ENCODE data around the gene GJB6. TPM values are rescaled to one million over a fixed set of nuclear protein-coding genes. Genes with fewer than 3 reads are reported as not detected.

GJB6 gene
- total and polyA plus RNA-seq, 2 donors (not counting 3 experiments of a cell fraction or from before 2014, with no cell fraction given): not detected

DNA sequence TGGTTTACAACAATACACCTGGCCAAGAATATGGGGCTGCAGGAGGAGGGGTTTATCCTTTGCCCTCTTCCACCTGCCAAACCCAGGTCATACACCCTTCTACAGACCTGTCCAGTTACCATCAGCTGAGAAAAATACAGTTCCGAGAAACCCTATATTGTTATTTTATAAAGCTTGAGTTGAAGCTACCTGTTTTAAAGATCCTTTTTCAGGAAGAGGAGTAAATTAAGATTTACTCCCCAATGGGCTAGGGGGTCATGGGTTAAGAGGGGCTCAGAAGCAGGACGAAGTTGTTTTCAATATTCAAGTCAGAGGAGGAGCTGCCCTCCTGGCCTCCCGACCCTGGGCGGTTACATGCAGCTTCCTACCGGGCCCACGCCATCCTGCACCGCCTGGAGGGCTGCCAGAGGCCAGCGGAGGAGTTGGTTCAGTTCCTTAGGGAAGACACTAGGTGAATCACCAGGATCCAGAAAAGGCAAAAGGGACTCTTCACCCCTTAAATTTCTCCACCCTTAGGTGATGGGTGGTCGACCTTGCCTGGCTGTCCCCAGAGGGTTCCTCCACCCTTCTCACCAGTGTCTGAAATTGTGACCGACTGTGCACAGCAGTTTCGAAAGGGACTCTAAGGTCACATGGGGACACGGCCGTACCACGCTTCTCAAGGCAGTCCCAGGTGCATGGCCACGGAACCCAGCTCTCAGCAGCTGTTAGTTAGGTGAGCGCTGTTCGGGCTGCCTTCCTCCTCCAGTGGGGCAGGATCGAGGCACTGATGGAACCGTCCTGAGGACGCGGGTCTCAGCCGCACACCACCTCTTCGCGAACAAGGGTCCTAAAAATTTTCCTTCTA, 40.6 kb downstream of the GJB6 start:
- ChIA-PET POLR2A (no interaction called here), CTCF (interaction anchor here (0.6 to 1.6 kb wide), 2 partner anchors 9 to 734 kb away, joined by 3 to 4 read pairs; no protein-coding TSS in a partner anchor)
- no peak overlapping the region for H2AFZ ChIP-seq (ENCODE audit: low read depth, low read length)
- no peaks in the 10 kb centered on the region for H3K9me3 ChIP-seq (replicated peaks; ENCODE audit: control insufficient read depth, insufficient read depth, low read length)
- H4K20me1 ChIP-seq (replicated peaks; ENCODE audit: control insufficient read depth, extremely low read depth, insufficient read depth, low read length): no peaks in the 10 kb centered on the region
- TF ChIP-seq, protein P1, sequence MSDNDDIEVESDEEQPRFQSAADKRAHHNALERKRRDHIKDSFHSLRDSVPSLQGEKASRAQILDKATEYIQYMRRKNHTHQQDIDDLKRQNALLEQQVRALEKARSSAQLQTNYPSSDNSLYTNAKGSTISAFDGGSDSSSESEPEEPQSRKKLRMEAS (IDR thresholded peaks at IDR 0.05; ENCODE audit: insufficient read depth, insufficient read length): no peak
- TF ChIP-seq JUN (IDR thresholded peaks at IDR 0.05; ENCODE audit: borderline replicate concordance, insufficient read depth, insufficient read length, low read depth): no peak
- no peaks in the 10 kb centered on the region for H3K4me1 ChIP-seq (ENCODE audit: control insufficient read depth, extremely low read depth, insufficient read depth, low read length)
- no peak for FAIRE-seq
- H3K27me3 ChIP-seq (ENCODE audit: control insufficient read depth in 2 of 2, insufficient read depth in 2 of 2, low read length in 2 of 2): peaks cover 64 to 76% of the 10 kb centered on the region in 2 experiments
- dilution Hi-C loops (cut with MboI; ENCODE audit: extremely low pct_ligation_motif_present, low sequenced_read_pairs): no loop called here
- no TSS peak for BruUV-seq (replicated peaks)
- H3K9me1 ChIP-seq (replicated peaks; ENCODE audit: control insufficient read depth, extremely low read depth, insufficient read depth, low read length): no peaks in the 10 kb centered on the region
- peak overlapping the region; percentile 33 for H3K4me2 ChIP-seq (ENCODE audit: insufficient read depth, low read length)
- no peak for DNase-seq (ENCODE audit: low read depth, low spot score)
- H3K9ac ChIP-seq (replicated peaks; ENCODE audit: extremely low read depth, insufficient read depth, low read length): no peak overlapping the region
- no peak overlapping the region for H3K27ac ChIP-seq (ENCODE audit: insufficient read depth, low read depth, low read length)
- intact Hi-C loops (cut with micrococcal nuclease): no loop called here
- H3K36me3 ChIP-seq (ENCODE audit: control insufficient read depth in 2 of 2, extremely low read depth in 1 of 2, insufficient read depth in 2 of 2, low read length in 2 of 2): no peaks in the 10 kb centered on the region
- no peaks in the 10 kb centered on the region for H3K79me2 ChIP-seq (ENCODE audit: control insufficient read depth, insufficient read depth, low read length)
- H3K4me3 ChIP-seq (replicated peaks in 1 of 3; ENCODE audit: insufficient read depth in 1 of 3, low read depth in 1 of 3, low read length in 3 of 3): no peak overlapping the region

DNA sequence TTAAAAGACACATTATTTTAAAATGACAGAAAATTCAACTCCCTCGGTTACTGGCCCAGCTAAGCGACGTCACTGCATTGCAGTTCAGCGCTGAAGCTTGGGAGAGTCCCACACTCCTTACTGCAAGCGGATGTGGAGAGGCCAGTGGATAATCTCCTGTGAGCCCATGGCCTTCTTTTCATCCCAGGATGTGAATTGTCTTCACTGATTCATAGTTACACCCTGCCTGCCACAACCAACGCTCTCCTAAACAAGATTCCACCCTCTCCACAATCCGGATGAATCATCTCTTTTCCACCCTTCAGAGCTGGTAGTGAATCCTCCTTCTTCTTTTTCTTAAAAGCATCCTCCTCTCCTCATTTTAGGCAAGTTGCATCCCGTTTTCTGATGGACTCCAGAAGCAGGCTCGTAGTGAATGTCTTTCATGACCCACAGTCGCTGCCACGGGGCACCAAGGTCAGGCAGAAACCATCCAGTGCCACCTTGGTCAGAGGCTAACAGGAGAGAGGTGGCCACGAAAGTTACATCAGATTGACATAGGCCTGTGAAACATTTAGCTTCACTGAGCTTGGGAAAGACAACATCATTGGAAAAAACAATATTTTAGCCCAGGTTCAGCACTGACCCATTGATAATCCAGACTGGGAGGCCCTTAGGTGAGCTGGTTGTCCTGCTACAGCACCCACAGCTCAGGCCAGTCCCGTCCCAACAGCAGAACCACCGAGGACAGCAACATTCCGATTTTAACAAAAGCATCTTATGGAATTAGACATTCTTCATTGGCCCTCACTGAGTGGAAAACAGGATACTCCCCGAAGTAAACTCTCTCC, 41.4 kb downstream of the GJB6 start:
- Histone ChIP-seq H3K36me3 (ENCODE audit: control insufficient read depth in 2 of 2, extremely low read depth in 1 of 2, insufficient read depth in 2 of 2, low read length in 2 of 2) (no peaks in the 10 kb centered on the region), H3K27ac (ENCODE audit: insufficient read depth, low read depth, low read length) (no peak overlapping the region), H3K27me3 (ENCODE audit: control insufficient read depth in 2 of 2, insufficient read depth in 2 of 2, low read length in 2 of 2) (peaks cover 58 to 68% of the 10 kb centered on the region in 2 experiments), H3K4me1 (ENCODE audit: control insufficient read depth, extremely low read depth, insufficient read depth, low read length) (no peaks in the 10 kb centered on the region), H3K79me2 (ENCODE audit: control insufficient read depth, insufficient read depth, low read length) (no peaks in the 10 kb centered on the region), H3K9me1 (replicated peaks; ENCODE audit: control insufficient read depth, extremely low read depth, insufficient read depth, low read length) (no peaks in the 10 kb centered on the region), H3K4me2 (ENCODE audit: insufficient read depth, low read length) (no peak overlapping the region), H4K20me1 (replicated peaks; ENCODE audit: control insufficient read depth, extremely low read depth, insufficient read depth, low read length) (no peaks in the 10 kb centered on the region), H3K9me3 (replicated peaks; ENCODE audit: control insufficient read depth, insufficient read depth, low read length) (no peaks in the 10 kb centered on the region), H2AFZ (ENCODE audit: low read depth, low read length) (no peak overlapping the region), H3K9ac (replicated peaks; ENCODE audit: extremely low read depth, insufficient read depth, low read length) (no peak overlapping the region), H3K4me3 (replicated peaks in 1 of 3; ENCODE audit: insufficient read depth in 1 of 3, low read depth in 1 of 3, low read length in 3 of 3) (no peak overlapping the region)
- BruUV-seq (replicated peaks): no TSS peak
- no peak for DNase-seq (ENCODE audit: low read depth, low spot score)
- POLR2A ChIA-PET: no interaction called here
- CTCF ChIA-PET: interaction anchor here (1.6 to 2.0 kb wide), 2 partner anchors 8 to 734 kb away, joined by 4 to 7 read pairs; no protein-coding TSS in a partner anchor
- dilution Hi-C loops (cut with MboI; ENCODE audit: extremely low pct_ligation_motif_present, low sequenced_read_pairs) (no loop called here), intact Hi-C loops (cut with micrococcal nuclease) (no loop called here)
- no peak for FAIRE-seq
- no peak for TF ChIP-seq MYC (IDR thresholded peaks at IDR 0.05; ENCODE audit: low read depth, low read length)
- no peak for TF ChIP-seq POLR2AphosphoS5 (IDR thresholded peaks at IDR 0.05; ENCODE audit: insufficient read depth, low read depth, low read length)
- TF ChIP-seq, protein P2, sequence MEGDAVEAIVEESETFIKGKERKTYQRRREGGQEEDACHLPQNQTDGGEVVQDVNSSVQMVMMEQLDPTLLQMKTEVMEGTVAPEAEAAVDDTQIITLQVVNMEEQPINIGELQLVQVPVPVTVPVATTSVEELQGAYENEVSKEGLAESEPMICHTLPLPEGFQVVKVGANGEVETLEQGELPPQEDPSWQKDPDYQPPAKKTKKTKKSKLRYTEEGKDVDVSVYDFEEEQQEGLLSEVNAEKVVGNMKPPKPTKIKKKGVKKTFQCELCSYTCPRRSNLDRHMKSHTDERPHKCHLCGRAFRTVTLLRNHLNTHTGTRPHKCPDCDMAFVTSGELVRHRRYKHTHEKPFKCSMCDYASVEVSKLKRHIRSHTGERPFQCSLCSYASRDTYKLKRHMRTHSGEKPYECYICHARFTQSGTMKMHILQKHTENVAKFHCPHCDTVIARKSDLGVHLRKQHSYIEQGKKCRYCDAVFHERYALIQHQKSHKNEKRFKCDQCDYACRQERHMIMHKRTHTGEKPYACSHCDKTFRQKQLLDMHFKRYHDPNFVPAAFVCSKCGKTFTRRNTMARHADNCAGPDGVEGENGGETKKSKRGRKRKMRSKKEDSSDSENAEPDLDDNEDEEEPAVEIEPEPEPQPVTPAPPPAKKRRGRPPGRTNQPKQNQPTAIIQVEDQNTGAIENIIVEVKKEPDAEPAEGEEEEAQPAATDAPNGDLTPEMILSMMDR (IDR thresholded peaks at IDR 0.05; ENCODE audit: extremely low read depth in 1 of 2, insufficient read depth in 1 of 2, low read depth in 1 of 2, low read length in 2 of 2): no peak
- no peak for TF ChIP-seq EZH2 (IDR thresholded peaks at IDR 0.05; ENCODE audit: borderline replicate concordance, low read depth, low read length, severe bottlenecking)
- TF ChIP-seq FOS (IDR thresholded peaks at IDR 0.05; ENCODE audit: borderline replicate concordance, insufficient read depth, low read length): no peak
- TF ChIP-seq POLR2A (IDR thresholded peaks at IDR 0.05; ENCODE audit: low read depth, low read length): no peak
- no peak for TF ChIP-seq GATA2 (IDR thresholded peaks at IDR 0.05; ENCODE audit: insufficient read depth, insufficient read length, low read depth, low read length)
- TF ChIP-seq, protein P1 (IDR thresholded peaks at IDR 0.05; ENCODE audit: insufficient read depth, insufficient read length): no peak
- no peak for TF ChIP-seq JUN (IDR thresholded peaks at IDR 0.05; ENCODE audit: borderline replicate concordance, insufficient read depth, insufficient read length, low read depth)
